Measurements from ENCODE around the gene RGS19. TPM values are rescaled to one million over a fixed set of nuclear protein-coding genes. Genes with fewer than 3 reads are reported as not detected.

Gene RGS19
- total RNA-seq, 2 donors from 2014 or later = 38.1 to 40.0 TPM

GRCh38 chr20:64113444-64113775, 34.1 kb upstream of the RGS19 start:
- no peak overlapping the region for H3K27ac Mint-ChIP-seq
- no peak for ATAC-seq (replicated peaks in 1 of 2)
- no peak overlapping the region for H3K4me3 Mint-ChIP-seq
- no peaks in the 10 kb centered on the region for H3K4me1 Mint-ChIP-seq (ENCODE audit: low read depth)
- DNase-seq = no peak
- no peaks in the 10 kb centered on the region for H3K9me3 Mint-ChIP-seq
- H3K36me3 Mint-ChIP-seq (ENCODE audit: insufficient read depth in 2 of 2) = no peaks in the 10 kb centered on the region
- no peaks in the 10 kb centered on the region for H3K27me3 Mint-ChIP-seq (ENCODE audit: low read depth)

DNA sequence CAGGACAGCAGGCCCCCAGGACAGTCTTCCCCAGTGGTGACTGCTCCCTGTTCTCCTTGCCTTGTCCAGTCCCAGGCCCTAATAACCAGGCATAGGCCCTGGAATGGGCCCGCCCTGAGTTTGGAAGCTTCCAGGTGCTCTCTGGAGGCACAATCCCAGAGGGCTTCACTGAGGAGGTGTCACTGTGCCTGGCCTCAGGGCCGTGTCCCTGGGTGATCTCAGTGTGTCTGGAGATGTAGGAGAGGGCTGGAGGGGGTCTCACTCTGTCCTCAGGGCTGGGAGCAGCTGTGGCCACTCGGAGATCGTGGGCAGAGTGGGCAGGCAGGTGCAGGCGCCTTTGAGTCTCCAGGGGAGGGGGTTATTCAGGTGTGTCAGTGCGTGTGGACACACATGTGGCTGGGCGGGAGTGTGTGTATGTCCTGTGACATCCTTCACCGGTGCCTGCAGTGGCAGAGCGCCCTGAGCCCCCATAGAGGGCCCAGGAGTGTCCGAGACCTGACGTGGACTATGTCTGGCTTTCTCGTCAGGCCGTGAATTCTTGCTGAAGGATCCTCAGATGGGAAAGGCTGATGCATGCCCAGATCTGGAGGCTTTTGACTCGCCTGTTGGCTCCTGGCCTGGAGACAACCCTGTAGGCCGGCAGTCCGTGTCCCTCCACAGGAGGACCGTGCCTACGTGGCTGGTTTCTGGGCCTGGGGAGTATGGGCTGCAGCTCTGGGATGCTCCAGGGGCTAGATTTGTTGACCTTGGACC, 33.5 kb upstream of the RGS19 start:
- H3K9me3 Mint-ChIP-seq = no peaks in the 10 kb centered on the region
- no peaks in the 10 kb centered on the region for H3K27me3 Mint-ChIP-seq (ENCODE audit: low read depth)
- H3K36me3 Mint-ChIP-seq (ENCODE audit: insufficient read depth in 2 of 2) = no peaks in the 10 kb centered on the region
- H3K27ac Mint-ChIP-seq = no peak overlapping the region
- ATAC-seq (replicated peaks in 1 of 2) (no peak), DNase-seq (no peak)
- H3K4me1 Mint-ChIP-seq (ENCODE audit: low read depth) = no peaks in the 10 kb centered on the region
- H3K4me3 Mint-ChIP-seq = no peak overlapping the region

- H3K36me3 Mint-ChIP-seq (ENCODE audit: insufficient read depth in 2 of 2) = no peaks in the 10 kb centered on the region
- no peak overlapping the region for H3K27ac Mint-ChIP-seq
- no peaks in the 10 kb centered on the region for H3K9me3 Mint-ChIP-seq
- no peak overlapping the region for H3K4me3 Mint-ChIP-seq
- H3K27me3 Mint-ChIP-seq (ENCODE audit: low read depth) = no peaks in the 10 kb centered on the region
- ATAC-seq (replicated peaks in 1 of 2) = no peak
- no peak for DNase-seq
- H3K4me1 Mint-ChIP-seq (ENCODE audit: low read depth) = no peaks in the 10 kb centered on the region
These were observed 32.7 kb upstream of the RGS19 start for GRCh38 chr20:64111841-64112641.

DNA sequence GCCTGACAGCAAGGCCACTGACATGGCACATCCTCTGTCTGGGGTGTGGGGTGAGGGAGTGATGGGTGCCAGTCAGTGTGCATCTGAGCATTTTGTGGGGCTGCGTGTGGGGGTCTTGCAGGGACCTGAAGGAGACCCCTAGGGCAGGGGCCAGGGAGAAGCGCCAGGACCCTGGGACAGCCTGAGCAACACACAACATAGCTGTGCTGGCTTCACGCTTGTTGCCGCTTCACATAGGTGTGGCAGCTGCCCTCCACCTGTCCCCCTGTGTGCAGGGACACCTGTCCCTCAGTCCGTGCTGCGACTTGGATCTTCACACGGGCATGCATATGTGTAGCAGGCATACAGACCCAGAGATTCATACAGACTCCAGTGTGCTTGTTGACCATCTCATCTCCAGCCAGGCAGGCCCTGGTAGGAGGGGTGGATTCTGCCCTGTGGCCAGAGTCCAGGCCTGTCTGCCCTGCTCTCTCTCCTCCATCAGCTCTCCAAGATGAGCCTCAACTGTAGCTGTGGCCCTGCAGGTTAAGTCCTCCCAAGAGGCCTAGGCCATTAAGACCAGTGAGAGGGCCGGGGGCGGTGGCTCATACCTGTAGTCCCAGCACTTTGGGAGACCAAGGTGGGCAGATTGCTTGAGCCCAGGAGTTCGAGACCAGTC, 31.2 kb upstream of the RGS19 start:
- Mint-ChIP-seq H3K4me1 (ENCODE audit: low read depth) (no peaks in the 10 kb centered on the region), H3K27ac (no peak overlapping the region), H3K9me3 (no peaks in the 10 kb centered on the region), H3K27me3 (ENCODE audit: low read depth) (no peaks in the 10 kb centered on the region), H3K4me3 (no peak overlapping the region), H3K36me3 (ENCODE audit: insufficient read depth in 2 of 2) (no peaks in the 10 kb centered on the region)
- no peak for ATAC-seq (replicated peaks in 1 of 2)
- no peak for DNase-seq

DNA sequence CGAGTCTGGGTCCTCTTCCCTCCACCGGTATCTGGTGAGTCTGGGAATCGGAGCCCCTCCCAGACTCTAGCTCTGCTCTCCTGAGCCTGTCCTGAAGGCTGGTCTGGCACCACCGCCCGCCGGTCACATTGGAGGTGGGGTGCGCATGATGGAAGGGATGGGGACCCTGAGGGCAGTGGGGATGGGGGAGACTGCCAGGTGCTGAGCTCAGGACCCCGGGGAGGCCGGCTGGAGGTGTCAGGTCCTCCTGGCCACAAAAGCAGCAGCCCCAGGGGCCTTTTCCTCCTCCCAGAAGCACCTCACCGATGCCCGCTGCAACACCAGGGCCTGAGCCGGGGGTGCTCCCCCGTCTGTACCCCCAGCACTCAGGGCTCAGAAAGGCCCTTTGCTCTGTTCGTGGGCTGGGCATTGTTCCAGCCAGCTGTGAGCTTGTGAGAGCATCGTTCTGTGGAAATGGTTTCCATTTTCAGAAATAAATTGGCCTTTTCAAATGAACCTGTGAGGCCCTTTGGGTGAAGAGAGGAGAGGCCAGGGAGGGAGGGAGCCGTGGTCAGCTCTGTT, 30.6 kb upstream of the RGS19 start:
- Mint-ChIP-seq H3K36me3 (ENCODE audit: insufficient read depth in 2 of 2) (no peaks in the 10 kb centered on the region), H3K27ac (no peak overlapping the region), H3K27me3 (ENCODE audit: low read depth) (no peaks in the 10 kb centered on the region), H3K9me3 (no peaks in the 10 kb centered on the region), H3K4me3 (no peak overlapping the region), H3K4me1 (ENCODE audit: low read depth) (no peaks in the 10 kb centered on the region)
- ATAC-seq (replicated peaks in 1 of 2) = no peak
- DNase-seq = no peak

DNA sequence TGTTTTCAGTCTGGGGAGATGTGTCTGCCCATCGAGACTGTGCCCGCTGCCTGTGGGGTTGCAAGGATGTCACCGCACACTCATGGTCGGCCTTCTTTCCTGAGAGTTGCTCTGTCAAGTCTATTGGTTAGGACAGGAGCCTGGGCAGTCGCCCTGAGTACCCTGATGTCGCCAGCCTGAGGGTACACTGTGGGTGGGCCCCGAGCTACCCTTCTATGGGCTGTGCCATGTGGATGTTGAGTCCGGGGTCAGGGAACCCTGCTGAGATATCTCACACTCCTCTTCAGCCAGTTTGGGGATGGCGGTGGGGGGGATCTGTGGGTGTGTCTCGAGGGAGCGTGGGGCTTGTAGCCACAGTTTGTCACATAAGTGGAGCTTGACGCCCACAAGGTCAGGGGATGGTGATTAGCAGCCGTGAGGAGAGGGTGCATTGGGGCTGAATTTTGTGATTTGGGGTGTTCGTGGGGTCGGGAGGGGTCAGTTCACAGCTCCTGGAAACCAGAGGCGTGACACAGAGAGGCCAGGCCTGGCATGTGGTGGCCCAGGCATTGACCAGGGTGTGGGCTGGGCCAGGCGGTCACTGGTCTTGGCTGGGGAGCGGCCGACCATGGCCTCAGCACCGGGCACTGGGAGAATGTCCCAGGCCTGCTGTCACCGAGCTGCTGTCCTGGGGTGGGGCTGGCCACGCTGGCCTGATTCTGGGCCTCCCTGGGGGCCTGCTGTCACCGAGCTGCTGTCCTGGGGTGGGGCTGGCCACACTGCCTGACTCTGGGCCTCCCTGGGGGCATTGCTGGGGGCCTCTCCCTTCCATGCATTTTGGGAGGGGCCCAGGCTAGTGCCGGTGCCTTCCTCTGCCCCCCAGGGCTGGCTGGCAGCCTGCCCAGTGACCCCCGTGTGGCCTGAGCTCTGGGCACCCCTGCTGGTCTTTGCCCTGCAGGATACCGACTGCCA, 29.7 kb upstream of the RGS19 start:
- Mint-ChIP-seq H3K36me3 (ENCODE audit: insufficient read depth in 2 of 2) (no peaks in the 10 kb centered on the region), H3K4me3 (no peak overlapping the region), H3K9me3 (no peaks in the 10 kb centered on the region), H3K4me1 (ENCODE audit: low read depth) (no peaks in the 10 kb centered on the region), H3K27me3 (ENCODE audit: low read depth) (no peaks in the 10 kb centered on the region), H3K27ac (no peak overlapping the region)
- no peak for DNase-seq
- ATAC-seq (replicated peaks in 1 of 2) = no peak

DNA sequence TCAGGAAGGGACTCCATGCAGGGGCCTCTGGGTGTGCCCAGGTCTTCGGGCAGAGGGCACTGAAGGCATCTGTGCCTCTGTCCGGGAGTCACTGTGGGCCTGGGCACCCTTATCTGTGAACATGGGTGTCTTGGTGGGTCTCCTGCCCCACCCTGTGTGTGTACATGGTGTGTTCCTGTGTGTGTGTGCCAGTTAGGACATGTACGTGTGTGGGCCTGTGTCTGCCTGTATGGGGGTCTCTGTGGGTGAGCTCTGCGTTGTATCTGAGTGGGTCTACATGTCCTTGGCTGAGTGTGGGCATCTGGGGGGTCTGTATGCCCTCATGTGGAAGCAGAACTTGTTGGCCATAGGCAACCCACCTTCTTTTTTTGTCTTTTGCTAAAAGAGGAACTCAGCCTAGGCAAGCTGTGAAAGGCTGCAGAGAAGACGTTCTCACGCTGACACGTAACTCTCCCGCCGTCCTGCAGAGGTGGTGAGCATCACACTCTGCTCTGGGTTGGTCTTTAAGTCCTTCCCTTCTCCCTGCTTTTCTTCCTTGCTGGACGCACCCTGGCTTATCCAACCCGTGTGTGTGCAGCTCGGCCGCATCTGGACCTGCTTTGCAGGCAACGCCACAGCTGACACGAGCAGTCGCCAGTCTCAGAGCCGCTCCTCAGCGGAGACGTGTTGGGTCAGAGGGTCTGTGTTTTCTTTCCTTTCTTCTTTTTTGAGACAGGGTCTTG, 28.6 kb upstream of the RGS19 start:
- H3K27me3 Mint-ChIP-seq (ENCODE audit: low read depth) = peaks cover 11% of the 10 kb centered on the region
- DNase-seq (no peak), ATAC-seq (replicated peaks in 1 of 2) (peak in 1 of 2 donors; percentile 21)

GRCh38 chr20:64106981-64107735, 27.8 kb upstream of the RGS19 start, which contains the start of gene NPBWR2:
NPBWR2 (minus strand) TSS chr20:64107565; CDS start chr20:64106831, 734 bp downstream.
- ATAC-seq (replicated peaks in 1 of 2) (peak; percentile 36 to 52), DNase-seq (no peak)
- Mint-ChIP-seq H3K4me3 (no peak within 1 kb of the TSS), H3K27ac (no peak within 1 kb of the TSS), H3K4me1 (ENCODE audit: low read depth) (peaks cover 4% of the 10 kb centered on the region), H3K9me3 (no peaks in the 10 kb centered on the region), H3K27me3 (ENCODE audit: low read depth) (peaks cover 14% of the 10 kb centered on the region), H3K36me3 (ENCODE audit: insufficient read depth in 2 of 2) (no peaks in the 10 kb centered on the region)

More for the DNA sequence above, 28.6 kb upstream of the RGS19 start:
- Mint-ChIP-seq H3K4me1 (ENCODE audit: low read depth) (peaks cover under 1% of the 10 kb centered on the region), H3K36me3 (ENCODE audit: insufficient read depth in 2 of 2) (no peaks in the 10 kb centered on the region), H3K4me3 (no peak overlapping the region), H3K27ac (no peak overlapping the region), H3K9me3 (no peaks in the 10 kb centered on the region)

GRCh38 chr20:64106435-64106961, 27.2 kb upstream of the RGS19 start:
- no peak for DNase-seq
- no peak for ATAC-seq (replicated peaks in 1 of 2)
- Mint-ChIP-seq H3K27me3 (ENCODE audit: low read depth) (peaks cover 16% of the 10 kb centered on the region), H3K27ac (no peak overlapping the region), H3K4me1 (ENCODE audit: low read depth) (peaks cover 5% of the 10 kb centered on the region), H3K4me3 (no peak overlapping the region), H3K36me3 (ENCODE audit: insufficient read depth in 2 of 2) (no peaks in the 10 kb centered on the region), H3K9me3 (no peaks in the 10 kb centered on the region)

- H3K4me1 Mint-ChIP-seq (ENCODE audit: low read depth) = peaks cover 10% of the 10 kb centered on the region
- H3K27me3 Mint-ChIP-seq (ENCODE audit: low read depth) = peaks cover 21% of the 10 kb centered on the region
- no peak overlapping the region for H3K27ac Mint-ChIP-seq
- ATAC-seq (replicated peaks in 1 of 2) (no peak), DNase-seq (no peak)
- no peak overlapping the region for H3K4me3 Mint-ChIP-seq
- no peaks in the 10 kb centered on the region for H3K9me3 Mint-ChIP-seq
- no peaks in the 10 kb centered on the region for H3K36me3 Mint-ChIP-seq (ENCODE audit: insufficient read depth in 2 of 2)
These were observed 26.6 kb upstream of the RGS19 start for GRCh38 chr20:64105846-64106434.
